ENCODE results near the gene NMT2. TPM values are rescaled to one million over a fixed set of nuclear protein-coding genes. Genes with fewer than 3 reads are reported as not detected.
"Not testable (repeated sequence)": the region's sequence is repeated elsewhere in the genome, so short reads cannot be mapped to it uniquely, and the experiment has no call there.

NMT2 gene
- total and polyA plus RNA-seq, 2 donors: 19.6 to 31.1 TPM

- peak overlapping the region; percentile 53 to 96 for H3K27ac ChIP-seq (ENCODE audit: low read depth in 1 of 2, low read length in 1 of 2)
- not testable (repeated sequence) for H3K4me3 ChIP-seq (ENCODE audit: low read length in 2 of 2)
Observed at GRCh38 chr10:15207410-15207809, 38.9 kb upstream of the NMT2 start.

GRCh38 chr10:15202639-15203038 is 34.1 kb upstream of the NMT2 start:
- Histone ChIP-seq H3K36me3 (ENCODE audit: control insufficient read depth in 2 of 2, insufficient read depth in 2 of 2, low read length in 1 of 2) (no peaks in the 10 kb centered on the region), H3K27ac (ENCODE audit: low read depth in 1 of 2, low read length in 1 of 2) (no peak overlapping the region), H3K27me3 (ENCODE audit: control insufficient read depth in 2 of 2, insufficient read depth in 1 of 2, low read length in 1 of 2) (no peaks in the 10 kb centered on the region), H3K4me1 (ENCODE audit: control insufficient read depth in 2 of 2, insufficient read depth in 2 of 2, low read length in 2 of 2) (peaks cover 0 to 6% of the 10 kb centered on the region in 2 donors), H3K4me3 (ENCODE audit: low read length in 2 of 2) (no peak overlapping the region), H3K9me3 (ENCODE audit: control insufficient read depth in 2 of 2, insufficient read depth in 1 of 2, low read length in 1 of 2) (no peaks in the 10 kb centered on the region)
- 96% methylated on average over 2 of the region's 2 CpGs for WGBS
- no peak for DNase-seq (ENCODE audit: low read depth in 6 of 9, low spot score in 9 of 9)

More at GRCh38 chr10:15207410-15207809, 38.9 kb upstream of the NMT2 start:
- DNase-seq (ENCODE audit: low read depth in 6 of 9, low spot score in 9 of 9); H3K9me3 ChIP-seq (ENCODE audit: control insufficient read depth in 2 of 2, insufficient read depth in 1 of 2, low read length in 1 of 2); H3K36me3 ChIP-seq (ENCODE audit: control insufficient read depth in 2 of 2, insufficient read depth in 2 of 2, low read length in 1 of 2); H3K27me3 ChIP-seq (ENCODE audit: control insufficient read depth in 2 of 2, insufficient read depth in 1 of 2, low read length in 1 of 2): not testable (repeated sequence)
- WGBS: 98% methylated on average over 4 of the region's 4 CpGs
- H3K4me1 ChIP-seq (ENCODE audit: control insufficient read depth in 2 of 2, insufficient read depth in 2 of 2, low read length in 2 of 2): peaks cover 15 to 30% of the 10 kb centered on the region in 2 donors

DNA sequence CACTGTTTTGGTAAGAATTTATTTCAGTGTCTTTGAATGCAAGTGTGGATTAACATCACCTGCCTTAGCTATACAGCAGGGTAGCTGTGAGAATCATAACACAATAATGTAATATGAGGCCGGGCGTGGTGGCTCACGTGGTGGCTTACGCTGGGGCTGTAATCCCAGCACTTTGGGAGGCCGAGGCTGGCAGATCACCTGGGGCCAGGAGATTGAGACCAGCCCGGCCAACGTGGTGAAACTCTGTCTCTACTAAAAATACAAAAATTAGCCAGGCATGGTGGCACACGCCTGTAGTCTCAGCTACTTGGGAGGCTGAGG is 33.8 kb upstream of the NMT2 start:
- H3K4me1 ChIP-seq (ENCODE audit: control insufficient read depth in 2 of 2, insufficient read depth in 2 of 2, low read length in 2 of 2); H3K36me3 ChIP-seq (ENCODE audit: control insufficient read depth in 2 of 2, insufficient read depth in 2 of 2, low read length in 1 of 2); DNase-seq (ENCODE audit: low read depth in 6 of 9, low spot score in 9 of 9); H3K4me3 ChIP-seq (ENCODE audit: low read length in 2 of 2); H3K27ac ChIP-seq (ENCODE audit: low read depth in 1 of 2, low read length in 1 of 2); H3K9me3 ChIP-seq (ENCODE audit: control insufficient read depth in 2 of 2, insufficient read depth in 1 of 2, low read length in 1 of 2); H3K27me3 ChIP-seq (ENCODE audit: control insufficient read depth in 2 of 2, insufficient read depth in 1 of 2, low read length in 1 of 2): not testable (repeated sequence)
- WGBS: 97% methylated on average over 8 of the region's 8 CpGs

DNA sequence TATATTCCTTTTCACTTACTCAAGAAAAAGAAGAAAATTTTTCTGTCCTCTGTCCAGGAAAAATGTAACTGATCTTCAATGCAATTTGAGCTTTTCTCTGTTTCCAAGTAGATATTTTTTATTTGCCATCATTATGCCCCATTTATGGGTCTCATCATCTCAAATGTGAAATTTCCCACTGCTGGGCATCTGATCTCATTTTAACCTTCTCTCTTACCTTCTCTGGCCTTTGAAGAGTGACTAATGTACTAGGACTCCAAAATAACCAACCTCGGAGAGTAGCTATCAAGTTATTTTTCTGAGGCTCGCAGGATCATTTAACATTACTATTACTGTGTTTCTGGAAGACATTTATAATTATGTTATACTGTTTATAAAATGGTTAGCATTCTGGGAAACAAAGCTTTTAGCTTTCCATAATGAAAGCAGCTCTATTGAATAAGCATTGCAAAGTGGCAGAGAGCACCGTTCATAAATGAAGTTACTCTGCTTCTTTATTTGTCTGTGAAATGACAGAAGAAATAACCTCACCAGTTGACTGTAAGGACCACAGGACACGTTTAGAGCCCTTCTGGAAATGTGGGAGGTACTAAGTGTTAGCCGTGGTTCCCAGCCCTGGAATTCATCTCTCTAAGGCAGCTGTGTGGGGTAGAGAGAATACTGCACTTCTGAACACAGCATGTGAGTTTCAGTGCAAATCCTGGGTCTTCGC is 33.3 kb upstream of the NMT2 start:
- Histone ChIP-seq H3K4me3 (ENCODE audit: low read length in 2 of 2) (no peak overlapping the region), H3K4me1 (ENCODE audit: control insufficient read depth in 2 of 2, insufficient read depth in 2 of 2, low read length in 2 of 2) (peaks cover 0 to 8% of the 10 kb centered on the region in 2 donors), H3K27me3 (ENCODE audit: control insufficient read depth in 2 of 2, insufficient read depth in 1 of 2, low read length in 1 of 2) (no peaks in the 10 kb centered on the region), H3K9me3 (ENCODE audit: control insufficient read depth in 2 of 2, insufficient read depth in 1 of 2, low read length in 1 of 2) (no peaks in the 10 kb centered on the region), H3K36me3 (ENCODE audit: control insufficient read depth in 2 of 2, insufficient read depth in 2 of 2, low read length in 1 of 2) (no peaks in the 10 kb centered on the region), H3K27ac (ENCODE audit: low read depth in 1 of 2, low read length in 1 of 2) (no peak overlapping the region)
- 93% methylated on average over 6 of the region's 6 CpGs for WGBS
- no peak for DNase-seq (ENCODE audit: low read depth in 6 of 9, low spot score in 9 of 9)

DNA sequence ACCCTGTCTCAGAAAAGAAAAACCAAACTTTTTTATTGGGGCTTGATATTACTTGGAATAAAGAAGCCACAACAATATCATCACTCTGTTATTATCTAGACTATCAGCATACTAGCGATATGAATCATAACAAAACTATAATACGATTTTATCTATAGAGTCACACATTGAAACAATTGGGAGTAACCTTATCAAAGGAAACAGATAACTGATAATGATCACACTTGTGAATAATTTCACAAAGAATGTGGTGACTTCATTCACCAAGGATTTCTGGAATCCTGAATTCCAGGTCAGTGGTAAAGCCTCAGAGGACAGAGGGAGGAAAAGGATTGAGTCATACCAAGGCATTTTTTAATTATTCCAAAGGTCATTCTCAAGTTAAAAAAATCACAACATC is 32.1 kb upstream of the NMT2 start:
- peaks cover 0 to 15% of the 10 kb centered on the region in 2 donors for H3K4me1 ChIP-seq (ENCODE audit: control insufficient read depth in 2 of 2, insufficient read depth in 2 of 2, low read length in 2 of 2)
- WGBS: 81% methylated on average over 2 of the region's 2 CpGs
- no peaks in the 10 kb centered on the region for H3K27me3 ChIP-seq (ENCODE audit: control insufficient read depth in 2 of 2, insufficient read depth in 1 of 2, low read length in 1 of 2)
- no peak overlapping the region for H3K4me3 ChIP-seq (ENCODE audit: low read length in 2 of 2)
- no peak for DNase-seq (ENCODE audit: low read depth in 6 of 9, low spot score in 9 of 9)
- H3K9me3 ChIP-seq (ENCODE audit: control insufficient read depth in 2 of 2, insufficient read depth in 1 of 2, low read length in 1 of 2): no peaks in the 10 kb centered on the region
- no peak overlapping the region for H3K27ac ChIP-seq (ENCODE audit: low read depth in 1 of 2, low read length in 1 of 2)
- H3K36me3 ChIP-seq (ENCODE audit: control insufficient read depth in 2 of 2, insufficient read depth in 2 of 2, low read length in 1 of 2): no peaks in the 10 kb centered on the region

DNA sequence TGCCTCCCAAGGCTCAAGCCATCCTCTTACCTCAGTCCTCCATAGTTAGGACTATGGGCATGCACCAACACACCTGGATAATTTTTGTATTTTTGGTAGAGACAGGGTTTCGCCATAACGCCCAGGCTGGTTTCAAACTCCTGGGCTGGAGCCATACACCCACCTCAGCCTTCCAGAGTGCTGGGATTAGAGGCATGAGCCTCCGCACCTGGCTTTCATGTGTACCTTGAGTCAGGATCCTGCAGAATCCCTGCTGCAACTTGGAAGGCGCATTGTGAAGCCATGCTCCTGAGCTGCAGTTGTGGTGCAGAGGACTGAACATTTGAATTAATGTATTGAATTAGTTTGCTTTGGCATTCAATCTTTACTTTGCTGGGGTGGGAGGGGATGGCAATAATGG is 29.4 kb upstream of the NMT2 start:
- H3K27ac ChIP-seq (ENCODE audit: low read depth in 1 of 2, low read length in 1 of 2): no peak overlapping the region
- DNase-seq (ENCODE audit: low read depth in 6 of 9, low spot score in 9 of 9): no peak
- H3K36me3 ChIP-seq (ENCODE audit: control insufficient read depth in 2 of 2, insufficient read depth in 2 of 2, low read length in 1 of 2): no peaks in the 10 kb centered on the region
- no peaks in the 10 kb centered on the region for H3K9me3 ChIP-seq (ENCODE audit: control insufficient read depth in 2 of 2, insufficient read depth in 1 of 2, low read length in 1 of 2)
- H3K27me3 ChIP-seq (ENCODE audit: control insufficient read depth in 2 of 2, insufficient read depth in 1 of 2, low read length in 1 of 2): no peaks in the 10 kb centered on the region
- over 99% methylated on average over 4 of the region's 4 CpGs for WGBS
- H3K4me3 ChIP-seq (ENCODE audit: low read length in 2 of 2): no peak overlapping the region
- peaks cover 0 to 15% of the 10 kb centered on the region in 2 donors for H3K4me1 ChIP-seq (ENCODE audit: control insufficient read depth in 2 of 2, insufficient read depth in 2 of 2, low read length in 2 of 2)

DNA sequence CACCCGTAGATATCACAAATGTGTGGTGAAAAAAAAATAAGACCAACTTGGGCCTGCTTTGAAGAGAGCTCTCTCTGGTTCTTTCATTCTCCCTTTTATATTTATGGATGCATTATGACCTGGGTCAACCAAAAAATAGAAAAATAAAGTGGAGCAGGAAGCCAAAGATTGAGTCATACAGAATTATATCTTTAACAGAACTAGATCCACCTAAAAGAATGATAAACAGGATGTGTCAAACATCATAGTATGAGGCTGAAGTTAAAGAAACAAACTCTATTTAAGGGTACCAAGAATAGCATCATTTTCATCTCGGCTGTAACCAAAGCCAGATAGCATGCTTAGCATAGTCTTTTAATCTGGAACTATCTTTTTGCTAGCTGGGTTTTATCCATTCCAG is 28.8 kb upstream of the NMT2 start:
- WGBS: 84% methylated on average over 2 of the region's 2 CpGs
- Histone ChIP-seq H3K4me1 (ENCODE audit: control insufficient read depth in 2 of 2, insufficient read depth in 2 of 2, low read length in 2 of 2) (peaks cover 0 to 15% of the 10 kb centered on the region in 2 donors), H3K9me3 (ENCODE audit: control insufficient read depth in 2 of 2, insufficient read depth in 1 of 2, low read length in 1 of 2) (no peaks in the 10 kb centered on the region), H3K27me3 (ENCODE audit: control insufficient read depth in 2 of 2, insufficient read depth in 1 of 2, low read length in 1 of 2) (no peaks in the 10 kb centered on the region), H3K36me3 (ENCODE audit: control insufficient read depth in 2 of 2, insufficient read depth in 2 of 2, low read length in 1 of 2) (no peaks in the 10 kb centered on the region), H3K4me3 (ENCODE audit: low read length in 2 of 2) (no peak overlapping the region), H3K27ac (ENCODE audit: low read depth in 1 of 2, low read length in 1 of 2) (peak overlapping the region in 1 of 2 donors; percentile 66)
- no peak for DNase-seq (ENCODE audit: low read depth in 6 of 9, low spot score in 9 of 9)

- DNase-seq (ENCODE audit: low read depth in 6 of 9, low spot score in 9 of 9): no peak
- no peak overlapping the region for H3K27ac ChIP-seq (ENCODE audit: low read depth in 1 of 2, low read length in 1 of 2)
- no peaks in the 10 kb centered on the region for H3K9me3 ChIP-seq (ENCODE audit: control insufficient read depth in 2 of 2, insufficient read depth in 1 of 2, low read length in 1 of 2)
- WGBS: 81% methylated on average over 12 of the region's 12 CpGs
- H3K27me3 ChIP-seq (ENCODE audit: control insufficient read depth in 2 of 2, insufficient read depth in 1 of 2, low read length in 1 of 2): no peaks in the 10 kb centered on the region
- H3K4me3 ChIP-seq (ENCODE audit: low read length in 2 of 2): no peak overlapping the region
- peaks cover 0 to 15% of the 10 kb centered on the region in 2 donors for H3K4me1 ChIP-seq (ENCODE audit: control insufficient read depth in 2 of 2, insufficient read depth in 2 of 2, low read length in 2 of 2)
- H3K36me3 ChIP-seq (ENCODE audit: control insufficient read depth in 2 of 2, insufficient read depth in 2 of 2, low read length in 1 of 2): no peaks in the 10 kb centered on the region
Observed at GRCh38 chr10:15196021-15196834, 27.7 kb upstream of the NMT2 start.

- Histone ChIP-seq H3K27ac (ENCODE audit: low read depth in 1 of 2, low read length in 1 of 2) (no peak overlapping the region), H3K4me1 (ENCODE audit: control insufficient read depth in 2 of 2, insufficient read depth in 2 of 2, low read length in 2 of 2) (peaks cover 4 to 5% of the 10 kb centered on the region in 2 donors)
- WGBS: 61% methylated on average over 11 of the region's 11 CpGs
Observed at GRCh38 chr10:15189133-15189885, 20.8 kb upstream of the NMT2 start.

More at GRCh38 chr10:15189133-15189885, 20.8 kb upstream of the NMT2 start:
- H3K27me3 ChIP-seq (ENCODE audit: control insufficient read depth in 2 of 2, insufficient read depth in 1 of 2, low read length in 1 of 2): no peaks in the 10 kb centered on the region
- H3K36me3 ChIP-seq (ENCODE audit: control insufficient read depth in 2 of 2, insufficient read depth in 2 of 2, low read length in 1 of 2): no peaks in the 10 kb centered on the region
- H3K4me3 ChIP-seq (ENCODE audit: low read length in 2 of 2): no peak overlapping the region
- no peak for DNase-seq (ENCODE audit: low read depth in 6 of 9, low spot score in 9 of 9)
- H3K9me3 ChIP-seq (ENCODE audit: control insufficient read depth in 2 of 2, insufficient read depth in 1 of 2, low read length in 1 of 2): peaks cover 0 to 8% of the 10 kb centered on the region in 2 donors
